Liver (tissue), 3 donors: Measurements from ENCODE around the gene MYLIP.

Source experiments
- ATF3 ChIP-seq: IDR thresholded peaks from 2 replicates; pipeline ENCODE4 v1.6.1; 2016; ENCODE audit warnings: antibody characterized with exemption
- MAX ChIP-seq: IDR thresholded peaks from 2 replicates; pipeline ENCODE4 v1.6.1; 2016; ENCODE audit warnings: antibody characterized with exemption
- RAD21 ChIP-seq, 2 donors: IDR thresholded peaks; 2 replicates each; pipeline ENCODE4 v1.6.1; 2016; ENCODE audit warnings: antibody characterized with exemption in 2 of 2, mild to moderate bottlenecking in 2 of 2
- TAF1 ChIP-seq: conservative IDR thresholded peaks from 2 replicates; pipeline ENCODE4 v1.6.1; 2016; ENCODE audit warnings: antibody characterized with exemption, mild to moderate bottlenecking
- TF ChIP-seq, protein P1 (sequence below): fragments of 150-350 bp; IDR thresholded peaks from 2 replicates; pipeline ENCODE4 v1.5.1; 2017; ENCODE audit warnings: improper control_type of control experiment, low read depth, low read length; ENCODE audit not compliant: missing input control
- donor health status: healthy.
- donor health status: healthy.

DNA sequence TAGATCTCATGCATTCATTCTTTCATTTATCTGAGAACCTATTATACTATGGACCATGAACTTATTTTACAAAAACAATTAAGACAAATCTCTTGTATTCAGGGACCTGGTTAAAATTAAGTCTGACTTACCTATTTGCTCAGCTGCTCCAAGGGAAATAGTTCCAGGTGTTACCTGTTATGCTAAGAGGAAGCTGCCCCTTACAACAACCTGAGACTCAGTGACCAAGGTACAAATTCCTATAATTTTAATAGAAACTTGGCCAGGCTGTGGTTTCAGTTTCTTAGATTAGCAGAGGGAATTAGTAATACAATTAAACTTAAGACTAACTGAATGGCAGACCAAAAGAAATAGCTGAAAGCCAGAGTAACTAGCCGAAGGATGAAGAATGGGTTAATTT, 61.3 kb downstream of the MYLIP start:
- TF ChIP-seq, protein P1, sequence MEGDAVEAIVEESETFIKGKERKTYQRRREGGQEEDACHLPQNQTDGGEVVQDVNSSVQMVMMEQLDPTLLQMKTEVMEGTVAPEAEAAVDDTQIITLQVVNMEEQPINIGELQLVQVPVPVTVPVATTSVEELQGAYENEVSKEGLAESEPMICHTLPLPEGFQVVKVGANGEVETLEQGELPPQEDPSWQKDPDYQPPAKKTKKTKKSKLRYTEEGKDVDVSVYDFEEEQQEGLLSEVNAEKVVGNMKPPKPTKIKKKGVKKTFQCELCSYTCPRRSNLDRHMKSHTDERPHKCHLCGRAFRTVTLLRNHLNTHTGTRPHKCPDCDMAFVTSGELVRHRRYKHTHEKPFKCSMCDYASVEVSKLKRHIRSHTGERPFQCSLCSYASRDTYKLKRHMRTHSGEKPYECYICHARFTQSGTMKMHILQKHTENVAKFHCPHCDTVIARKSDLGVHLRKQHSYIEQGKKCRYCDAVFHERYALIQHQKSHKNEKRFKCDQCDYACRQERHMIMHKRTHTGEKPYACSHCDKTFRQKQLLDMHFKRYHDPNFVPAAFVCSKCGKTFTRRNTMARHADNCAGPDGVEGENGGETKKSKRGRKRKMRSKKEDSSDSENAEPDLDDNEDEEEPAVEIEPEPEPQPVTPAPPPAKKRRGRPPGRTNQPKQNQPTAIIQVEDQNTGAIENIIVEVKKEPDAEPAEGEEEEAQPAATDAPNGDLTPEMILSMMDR = no peak
- no peak for TF ChIP-seq MAX
- TF ChIP-seq RAD21 (IDR thresholded peaks at IDR 0.05) = no peak
- no peak for TF ChIP-seq TAF1
- no peak for TF ChIP-seq ATF3
